Hepatocyte (in vitro differentiated cells): ENCODE data around the gene CCDC152.
"Not testable (repeated sequence)": the region's sequence is repeated elsewhere in the genome, so short reads cannot be mapped to it uniquely, and the experiment has no call there.

Experiments
- EZH2 ChIP-seq: fragments of 200-600 bp; sonication (generic); IDR thresholded peaks from 2 replicates; pipeline ENCODE4 v1.6.1; 2016; ENCODE audit warnings: antibody characterized with exemption, mild to moderate bottlenecking, borderline replicate concordance
- EZH2phosphoT487 ChIP-seq: fragments of 200-600 bp; sonication (generic); IDR thresholded peaks from one replicate; pipeline ENCODE4 v1.6.1; 2018; ENCODE audit warnings: antibody characterized with exemption, mild to moderate bottlenecking, low read depth, moderate library complexity; ENCODE audit not compliant: unreplicated experiment, severe bottlenecking
- TF ChIP-seq, protein P1 (sequence below): fragments of 200-600 bp; sonication (generic); IDR thresholded peaks from 2 replicates; pipeline ENCODE4 v1.5.1; 2016; ENCODE audit warnings: antibody characterized with exemption, mild to moderate bottlenecking; ENCODE audit not compliant: poor library complexity

GRCh38 chr5:42734531-42735058, 22.0 kb upstream of the CCDC152 start:
- TF ChIP-seq, protein P1, sequence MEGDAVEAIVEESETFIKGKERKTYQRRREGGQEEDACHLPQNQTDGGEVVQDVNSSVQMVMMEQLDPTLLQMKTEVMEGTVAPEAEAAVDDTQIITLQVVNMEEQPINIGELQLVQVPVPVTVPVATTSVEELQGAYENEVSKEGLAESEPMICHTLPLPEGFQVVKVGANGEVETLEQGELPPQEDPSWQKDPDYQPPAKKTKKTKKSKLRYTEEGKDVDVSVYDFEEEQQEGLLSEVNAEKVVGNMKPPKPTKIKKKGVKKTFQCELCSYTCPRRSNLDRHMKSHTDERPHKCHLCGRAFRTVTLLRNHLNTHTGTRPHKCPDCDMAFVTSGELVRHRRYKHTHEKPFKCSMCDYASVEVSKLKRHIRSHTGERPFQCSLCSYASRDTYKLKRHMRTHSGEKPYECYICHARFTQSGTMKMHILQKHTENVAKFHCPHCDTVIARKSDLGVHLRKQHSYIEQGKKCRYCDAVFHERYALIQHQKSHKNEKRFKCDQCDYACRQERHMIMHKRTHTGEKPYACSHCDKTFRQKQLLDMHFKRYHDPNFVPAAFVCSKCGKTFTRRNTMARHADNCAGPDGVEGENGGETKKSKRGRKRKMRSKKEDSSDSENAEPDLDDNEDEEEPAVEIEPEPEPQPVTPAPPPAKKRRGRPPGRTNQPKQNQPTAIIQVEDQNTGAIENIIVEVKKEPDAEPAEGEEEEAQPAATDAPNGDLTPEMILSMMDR, result not testable (repeated sequence)
- not testable (repeated sequence) for TF ChIP-seq EZH2, EZH2phosphoT487
